ENCODE measurements around the gene CLEC10A.

- TF ChIP-seq CTCF (conservative IDR thresholded peaks at IDR 0.05; ENCODE audit: low read length) (no peak), EZH2phosphoT487 (IDR thresholded peaks at IDR 0.05; ENCODE audit: borderline replicate concordance, low read depth, low read length) (no peak)
Measured at GRCh38 chr17:7034955-7035590, 45.0 kb downstream of the CLEC10A start.

Data from OCI-LY7 (cell line).